MM.1S (cell line): ENCODE results near the gene HS1BP3.
A peak's percentile ranks its signal among the peaks of the same experiment; 100 is the strongest.

Experiments used
- DNase-seq: peaks from one replicate; pipeline ENCODE4 v3.0.0-alpha.2; 2015
- H2AFZ ChIP-seq: fragments of 300-600 bp; sonication (generic); 2 replicates; pipeline ENCODE4 v1.6.0; 2016; ENCODE audit warnings: antibody characterized with exemption, low read length
- H3F3A ChIP-seq: fragments of 300-600 bp; sonication (generic); 2 replicates; pipeline ENCODE4 v1.6.1; 2016; ENCODE audit warnings: mild to moderate bottlenecking, antibody characterized with exemption, low read length, moderate library complexity, mixed read lengths; ENCODE audit not compliant: insufficient read depth
- H3K27ac ChIP-seq: fragments of 300-600 bp; sonication (generic); 2 replicates; pipeline ENCODE4 v1.5.1; 2016; ENCODE audit warnings: mild to moderate bottlenecking, low read length
- H3K27me3 ChIP-seq: fragments of 300-600 bp; sonication (generic); replicated peaks from 2 replicates; pipeline ENCODE4 v1.6.0; 2016; ENCODE audit warnings: low read length; ENCODE audit not compliant: insufficient read depth
- H3K36me3 ChIP-seq: fragments of 300-600 bp; sonication (generic); replicated peaks from 2 replicates; pipeline ENCODE4 v1.6.1; 2016; ENCODE audit warnings: mild to moderate bottlenecking, low read length, mixed read lengths; ENCODE audit not compliant: insufficient read depth
- H3K4me1 ChIP-seq: fragments of 300-600 bp; sonication (generic); 2 replicates; pipeline ENCODE4 v1.6.1; 2016; ENCODE audit warnings: low read length, mixed read lengths
- H3K4me2 ChIP-seq: fragments of 300-600 bp; sonication (generic); 2 replicates; pipeline ENCODE4 v1.6.0; 2016; ENCODE audit warnings: low read depth, low read length
- H3K4me3 ChIP-seq: fragments of 300-600 bp; sonication (generic); 2 replicates; pipeline ENCODE4 v1.5.1; 2016; ENCODE audit warnings: low read length, mixed read lengths
- H3K79me2 ChIP-seq: fragments of 300-600 bp; sonication (generic); 2 replicates; pipeline ENCODE4 v1.6.1; 2016; ENCODE audit warnings: mixed run types, low read length, mixed read lengths
- H3K9ac ChIP-seq: fragments of 300-600 bp; sonication (generic); 2 replicates; pipeline ENCODE4 v1.6.1; 2016; ENCODE audit warnings: low read length, mixed read lengths
- H3K9me2 ChIP-seq: fragments of 300-600 bp; sonication (generic); replicated peaks from 2 replicates; pipeline ENCODE4 v1.6.1; 2016; ENCODE audit warnings: mild to moderate bottlenecking, low read length, mixed read lengths; ENCODE audit not compliant: insufficient read depth
- H3K9me3 ChIP-seq: fragments of 300-600 bp; sonication (generic); replicated peaks from 2 replicates; pipeline ENCODE4 v1.6.1; 2016; ENCODE audit warnings: mild to moderate bottlenecking, low read length, mixed read lengths; ENCODE audit not compliant: insufficient read depth
- H4K20me1 ChIP-seq: fragments of 300-600 bp; sonication (generic); 2 replicates; pipeline ENCODE4 v1.6.1; 2016; ENCODE audit warnings: mild to moderate bottlenecking, low read length, moderate library complexity, mixed read lengths; ENCODE audit not compliant: insufficient read depth
- CTCF ChIP-seq: fragments of 300-600 bp; sonication (generic); IDR thresholded peaks from 2 replicates; pipeline ENCODE4 v1.5.1; 2016; ENCODE audit warnings: antibody characterized with exemption, low read length, mixed read lengths
- EZH2 ChIP-seq: fragments of 300-600 bp; sonication (generic); optimal IDR thresholded peaks from 2 replicates; pipeline ENCODE3; 2017; ENCODE audit warnings: low read depth, mild to moderate bottlenecking, antibody characterized with exemption, low read length, mixed read lengths
- EZH2phosphoT487 ChIP-seq: fragments of 300-600 bp; sonication (generic); IDR thresholded peaks from 2 replicates; pipeline ENCODE4 v1.6.1; 2018; ENCODE audit warnings: antibody characterized with exemption, low read length

HS1BP3 gene

GRCh38 chr2:20682167-20682920 lies 31.4 kb upstream of the HS1BP3 start:
- Histone ChIP-seq H4K20me1 (no peaks in the 10 kb centered on the region), H2AFZ (no peak overlapping the region), H3K27ac (no peak overlapping the region), H3K79me2 (no peaks in the 10 kb centered on the region), H3K36me3 (no peaks in the 10 kb centered on the region), H3K4me1 (peaks cover 30% of the 10 kb centered on the region), H3K9ac (no peak overlapping the region), H3K27me3 (no peaks in the 10 kb centered on the region), H3K4me3 (no peak overlapping the region), H3K9me3 (no peaks in the 10 kb centered on the region), H3K9me2 (no peaks in the 10 kb centered on the region), H3K4me2 (no peak overlapping the region), H3F3A (peaks cover 23% of the 10 kb centered on the region)
- TF ChIP-seq EZH2 (no peak), CTCF (peak; percentile 48), EZH2phosphoT487 (no peak)
- DNase-seq = no peak

GRCh38 chr2:20680744-20681375 lies 30.0 kb upstream of the HS1BP3 start:
- Histone ChIP-seq H3K9me2 (no peaks in the 10 kb centered on the region), H2AFZ (no peak overlapping the region), H4K20me1 (no peaks in the 10 kb centered on the region), H3K4me1 (peaks cover 45% of the 10 kb centered on the region), H3K4me3 (no peak overlapping the region), H3K79me2 (no peaks in the 10 kb centered on the region), H3F3A (peaks cover 38% of the 10 kb centered on the region), H3K4me2 (no peak overlapping the region), H3K36me3 (no peaks in the 10 kb centered on the region), H3K9ac (no peak overlapping the region), H3K27ac (no peak overlapping the region), H3K9me3 (no peaks in the 10 kb centered on the region), H3K27me3 (no peaks in the 10 kb centered on the region)
- TF ChIP-seq CTCF = no peak
- DNase-seq = no peak

GRCh38 chr2:20678780-20679179 lies 27.9 kb upstream of the HS1BP3 start:
- Histone ChIP-seq H3K4me3 (peak overlapping the region; percentile 35; the same call in 1 of the 2 replicates), H2AFZ (no peak overlapping the region), H3K9me2 (no peaks in the 10 kb centered on the region), H3K27ac (peak overlapping the region; percentile 93; the same call in 1 of the 2 replicates), H3K9me3 (no peaks in the 10 kb centered on the region), H3K36me3 (no peaks in the 10 kb centered on the region), H3K4me1 (peaks cover 56% of the 10 kb centered on the region), H3K9ac (peak overlapping the region; percentile 56; the same call in 1 of the 2 replicates), H3K79me2 (no peaks in the 10 kb centered on the region), H3K27me3 (no peaks in the 10 kb centered on the region), H3K4me2 (peak overlapping the region; percentile 80), H4K20me1 (no peaks in the 10 kb centered on the region), H3F3A (peaks cover 42% of the 10 kb centered on the region)
- peak; percentile 50 for DNase-seq
- TF ChIP-seq CTCF (no peak), EZH2phosphoT487 (no peak), EZH2 (no peak)
